HG03571 (cell line): Measurements from ENCODE around the gene AGAP1.
A peak's percentile ranks its signal among the peaks of the same experiment; 100 is the strongest.

Experiments
- ATAC-seq: cut with Tn5 transposase; IDR thresholded peaks from one replicate; pipeline ENCODE4 v1.9.1; 2021; ENCODE audit not compliant: unreplicated experiment

AGAP1 gene

GRCh38 chr2:235566415-235566814 is 72.6 kb downstream of the AGAP1 start:
- ATAC-seq: no peak

GRCh38 chr2:235566931-235567495 is 73.2 kb downstream of the AGAP1 start:
- ATAC-seq: no peak

GRCh38 chr2:235567842-235568241 is 74.0 kb downstream of the AGAP1 start:
- no peak for ATAC-seq

- ATAC-seq: no peak
These were observed 74.6 kb downstream of the AGAP1 start for GRCh38 chr2:235568431-235568830.

GRCh38 chr2:235569837-235570236 is 76.0 kb downstream of the AGAP1 start:
- ATAC-seq: no peak

DNA sequence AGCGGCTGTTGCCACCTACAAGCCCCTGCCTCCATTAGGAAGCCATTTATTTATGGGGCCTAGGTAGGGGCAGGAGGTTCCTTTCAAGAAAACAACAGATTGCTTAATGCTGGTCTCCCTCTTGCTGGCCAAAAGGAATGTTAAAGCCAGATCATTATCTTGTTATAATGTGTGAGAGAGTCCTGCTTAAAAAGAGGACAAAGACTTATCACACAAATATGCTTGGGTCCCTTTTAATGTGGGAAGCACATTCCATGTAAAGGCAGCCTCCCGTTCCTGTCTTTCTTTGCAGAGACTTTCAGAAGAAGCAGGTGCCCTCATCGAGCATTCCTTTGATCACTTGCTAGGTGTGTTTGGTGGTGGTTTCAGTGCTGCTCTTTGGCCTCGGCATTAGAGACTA is 76.4 kb downstream of the AGAP1 start:
- no peak for ATAC-seq

DNA sequence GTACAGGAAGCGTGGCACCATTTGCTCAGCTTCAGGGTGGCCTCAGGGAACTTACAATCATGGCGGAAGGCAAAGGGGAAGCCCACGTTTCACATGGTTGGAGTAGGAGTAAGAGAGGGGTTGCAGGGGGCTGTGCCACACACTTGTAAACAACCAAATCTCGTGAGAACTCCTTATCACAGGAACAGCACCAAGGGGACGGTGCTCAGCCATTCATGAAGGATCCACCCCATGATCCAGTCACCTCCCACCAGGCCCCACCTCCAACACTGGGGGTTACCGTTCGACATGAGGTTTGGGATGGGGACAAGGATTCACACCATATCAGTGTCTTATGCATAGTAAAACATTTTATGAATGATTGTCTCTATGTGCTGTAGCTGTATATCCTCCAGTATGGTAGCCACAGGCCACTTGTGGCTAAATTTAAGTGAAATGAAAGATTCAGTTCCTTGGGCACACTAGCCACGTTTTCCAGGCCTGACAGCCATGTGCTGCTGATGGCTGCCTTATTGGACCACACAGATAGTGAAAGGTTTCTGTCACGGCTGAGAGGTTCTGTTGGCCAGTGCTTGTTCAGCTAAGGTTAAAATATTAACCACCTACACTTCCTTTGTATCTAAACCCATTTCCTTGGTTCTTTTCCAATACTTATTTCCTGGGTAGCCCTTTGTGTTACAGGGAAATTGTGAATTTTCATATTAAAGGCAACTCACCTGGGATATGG is 77.3 kb downstream of the AGAP1 start:
- ATAC-seq: peak; percentile 83

GRCh38 chr2:235572592-235572991 is 78.7 kb downstream of the AGAP1 start:
- no peak for ATAC-seq

- no peak for ATAC-seq
These were observed 79.7 kb downstream of the AGAP1 start for GRCh38 chr2:235573331-235574221.

DNA sequence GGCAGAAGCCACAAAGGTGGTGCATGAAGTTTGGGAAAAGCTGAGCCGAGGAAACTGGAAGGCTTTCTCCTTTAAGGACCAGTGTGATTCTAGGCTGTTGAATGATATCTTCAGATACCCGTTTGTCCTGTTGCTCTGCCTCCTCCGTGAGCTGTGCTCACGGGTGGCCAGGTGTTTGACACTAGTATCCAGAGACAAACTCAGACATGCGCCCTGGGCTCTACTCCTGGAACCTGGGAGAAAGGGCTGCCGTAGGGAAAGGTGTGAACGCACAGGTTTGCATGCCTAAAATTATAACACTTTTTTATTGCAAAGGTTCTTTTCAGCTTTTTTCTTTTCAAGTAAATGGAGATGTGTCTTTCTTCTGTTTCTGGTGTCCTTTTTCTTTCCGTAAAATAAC is 81.6 kb downstream of the AGAP1 start:
- ATAC-seq: no peak

DNA sequence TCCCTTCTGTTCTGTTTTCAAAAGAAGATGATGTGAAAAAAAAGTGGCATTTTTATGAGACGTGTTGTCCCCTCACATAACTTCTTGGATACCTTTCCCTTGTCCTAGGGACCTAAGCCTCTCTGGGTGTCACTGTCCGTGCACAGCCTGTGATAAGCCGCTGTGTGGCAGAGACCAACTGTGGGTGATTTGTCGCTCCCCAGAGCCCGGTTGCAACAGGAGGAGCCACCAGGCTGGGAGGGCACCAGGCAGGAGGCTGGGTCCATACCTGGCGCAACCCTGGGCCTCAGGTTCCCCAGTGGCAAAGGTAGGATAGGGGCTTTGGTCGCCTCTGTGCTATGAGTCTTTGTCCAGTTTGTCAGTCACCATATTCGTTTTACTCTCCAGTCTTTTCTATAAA is 82.1 kb downstream of the AGAP1 start:
- no peak for ATAC-seq

- ATAC-seq: no peak
These were observed 82.6 kb downstream of the AGAP1 start for GRCh38 chr2:235576337-235576910.

- ATAC-seq: no peak
These were observed 83.8 kb downstream of the AGAP1 start for GRCh38 chr2:235577404-235578330.

DNA sequence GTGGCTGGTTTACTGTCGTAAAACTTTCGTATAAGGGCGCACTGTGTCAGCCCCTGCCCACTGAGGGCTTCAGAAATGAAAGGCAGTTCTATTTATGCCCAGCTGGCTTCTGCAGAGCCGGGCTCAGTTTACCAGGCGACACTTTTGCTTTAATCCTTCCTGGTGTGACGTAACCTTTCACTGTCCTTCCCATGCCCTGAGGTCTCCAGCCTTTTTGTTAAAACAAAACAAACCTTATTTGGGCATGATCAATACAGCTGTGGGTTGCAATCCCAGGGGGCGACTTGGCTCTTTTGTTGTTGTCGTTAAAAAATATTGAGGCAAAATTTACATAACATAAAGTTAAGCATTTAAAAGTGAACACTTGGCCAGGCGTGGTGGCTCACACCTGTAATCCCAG is 85.3 kb downstream of the AGAP1 start:
- ATAC-seq: no peak

DNA sequence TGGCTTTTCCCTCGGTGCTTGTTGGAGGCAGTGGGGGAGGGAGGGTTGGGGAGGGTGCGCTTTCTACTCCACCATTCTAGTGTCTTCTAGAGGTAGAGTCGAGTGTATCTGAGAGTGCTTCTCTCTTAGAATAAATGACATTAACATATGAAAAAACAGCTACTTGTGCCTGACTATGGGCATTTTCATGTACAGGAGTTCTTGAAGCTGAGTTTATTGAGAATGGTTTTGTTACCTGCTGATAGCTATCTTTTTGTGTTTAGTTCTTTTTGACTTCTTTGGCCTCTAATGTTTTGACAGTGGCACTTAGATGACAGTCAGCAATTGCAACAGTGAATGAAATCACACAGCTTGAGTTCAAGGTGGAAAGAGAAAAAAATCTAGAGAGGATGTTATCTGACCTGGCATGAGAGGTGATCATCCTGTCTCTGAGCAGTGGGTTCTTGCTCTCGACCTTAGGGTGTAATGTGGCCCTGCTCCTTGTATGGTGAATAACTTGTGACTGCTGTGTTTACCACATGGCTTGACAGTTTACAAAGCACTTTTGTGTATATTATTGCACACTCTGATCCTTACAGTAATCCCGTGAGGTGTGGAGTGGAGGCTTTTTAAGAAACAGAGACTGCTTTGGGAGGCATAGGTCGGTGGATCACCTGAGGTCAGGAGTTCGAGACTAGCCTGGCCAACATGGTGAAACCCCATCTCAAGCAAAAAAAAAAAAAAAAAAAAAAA is 86.7 kb downstream of the AGAP1 start:
- no peak for ATAC-seq

GRCh38 chr2:235582081-235582686 is 88.3 kb downstream of the AGAP1 start:
- ATAC-seq: no peak

- ATAC-seq: no peak
These were observed 88.9 kb downstream of the AGAP1 start for GRCh38 chr2:235582729-235583128.

GRCh38 chr2:235583144-235583543 is 89.3 kb downstream of the AGAP1 start:
- no peak for ATAC-seq

GRCh38 chr2:235583925-235584637 is 90.2 kb downstream of the AGAP1 start:
- ATAC-seq: no peak
